SKM-1 (cell line): Measurements from ENCODE around the gene ZNF771.
"Not testable (repeated sequence)": the region's sequence is repeated elsewhere in the genome, so short reads cannot be mapped to it uniquely, and the experiment has no call there.

ENCODE experiments used
- DNase-seq: peaks from one replicate; lab custom pipeline; 2025; ENCODE audit not compliant: unreplicated experiment; lab: John Stamatoyannopoulos, UW

The ZNF771 gene

GRCh38 chr16:30461426-30461825 is 54.0 kb downstream of the ZNF771 start:
- DNase-seq, result not testable (repeated sequence)

DNA sequence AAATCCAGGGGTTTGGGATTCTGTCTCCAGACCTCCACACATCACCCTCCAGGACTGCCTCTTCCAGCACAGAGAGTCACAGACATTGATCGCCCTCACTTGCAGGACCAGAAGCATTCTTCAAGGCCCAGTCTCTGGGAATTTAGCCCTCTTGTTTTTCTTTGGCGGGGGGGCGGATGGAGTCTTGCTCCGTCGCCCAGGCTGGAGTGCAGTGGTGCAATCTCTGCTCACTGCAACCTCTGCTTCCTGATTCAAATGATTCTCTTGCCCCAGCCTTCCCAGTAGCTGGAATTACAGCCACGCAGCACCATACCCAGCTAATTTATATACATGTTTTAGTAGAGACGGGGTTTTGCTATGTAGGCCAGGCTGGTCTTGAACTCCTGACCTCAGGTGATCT is 56.7 kb downstream of the ZNF771 start:
- DNase-seq, result no peak
